NCI-H1048 (cell line): ENCODE measurements around the gene KMT5B.

Source experiments
- DNase-seq: peaks from one replicate; lab custom pipeline; 2025; lab: John Stamatoyannopoulos, UW

KMT5B gene

GRCh38 chr11:68179847-68180246, 33.2 kb downstream of the KMT5B start:
- DNase-seq, result no peak

GRCh38 chr11:68177877-68178276, 35.2 kb downstream of the KMT5B start:
- no peak for DNase-seq

- no peak for DNase-seq
Observed at GRCh38 chr11:68173926-68174325, 39.2 kb downstream of the KMT5B start.

DNA sequence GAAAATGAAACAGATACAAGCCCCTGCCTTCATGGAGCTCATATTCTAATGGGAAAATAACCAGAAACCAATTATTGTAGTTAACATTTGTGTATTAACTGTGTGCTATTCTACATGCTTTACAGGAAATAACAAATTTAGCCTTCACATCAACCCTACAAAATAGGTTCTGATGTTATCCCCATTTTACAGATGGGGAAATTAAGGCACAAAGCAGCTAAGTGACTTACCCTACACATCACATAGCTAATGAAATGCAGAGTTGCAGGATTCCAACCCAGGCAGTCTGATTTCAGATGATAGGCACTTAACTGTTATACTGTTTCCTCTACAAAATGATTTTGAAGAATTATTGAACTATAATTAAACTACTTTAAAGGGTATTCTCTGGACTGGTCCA, 43.7 kb downstream of the KMT5B start:
- DNase-seq, result no peak

GRCh38 chr11:68168694-68169093, 44.4 kb downstream of the KMT5B start:
- no peak for DNase-seq

DNA sequence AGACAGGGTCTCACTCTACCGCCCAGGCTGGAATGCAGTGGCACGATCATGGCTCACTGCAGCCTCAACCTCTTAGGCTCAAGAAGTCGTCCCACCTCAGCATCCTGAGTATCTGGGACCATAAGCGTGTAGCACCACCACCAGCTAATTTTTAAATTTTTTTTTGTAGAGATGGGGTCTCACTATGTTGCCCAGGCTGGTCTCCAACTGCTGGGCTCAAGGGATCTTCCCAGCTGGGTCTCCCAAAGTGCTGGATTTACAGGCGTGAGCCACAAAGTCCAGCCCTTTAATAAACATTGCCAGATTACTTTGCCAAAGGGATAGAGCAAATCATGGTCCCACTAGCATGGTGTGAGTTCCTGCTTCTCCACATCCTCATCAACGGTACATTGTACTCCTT, 45.6 kb downstream of the KMT5B start:
- DNase-seq, result no peak

DNA sequence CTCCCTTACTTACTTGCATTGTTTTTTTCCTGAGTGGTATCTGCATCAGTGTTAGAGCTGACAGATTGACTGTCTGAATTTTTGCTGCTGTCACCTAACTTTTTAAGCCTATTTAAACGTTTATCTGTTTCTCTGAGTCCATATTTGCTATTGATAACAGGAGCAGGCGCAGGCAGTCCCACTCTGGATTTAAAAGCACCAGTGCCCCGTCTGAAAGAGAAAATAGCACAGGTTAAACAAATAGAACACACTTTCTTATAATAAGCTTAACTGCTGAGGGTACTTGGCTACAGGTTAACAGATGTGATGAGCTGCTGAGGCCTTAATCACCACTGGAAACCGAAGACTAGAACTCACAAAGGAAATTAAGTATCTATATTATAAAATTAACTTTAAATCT, 46.1 kb downstream of the KMT5B start:
- no peak for DNase-seq

GRCh38 chr11:68165601-68166000, 47.5 kb downstream of the KMT5B start:
- no peak for DNase-seq

DNA sequence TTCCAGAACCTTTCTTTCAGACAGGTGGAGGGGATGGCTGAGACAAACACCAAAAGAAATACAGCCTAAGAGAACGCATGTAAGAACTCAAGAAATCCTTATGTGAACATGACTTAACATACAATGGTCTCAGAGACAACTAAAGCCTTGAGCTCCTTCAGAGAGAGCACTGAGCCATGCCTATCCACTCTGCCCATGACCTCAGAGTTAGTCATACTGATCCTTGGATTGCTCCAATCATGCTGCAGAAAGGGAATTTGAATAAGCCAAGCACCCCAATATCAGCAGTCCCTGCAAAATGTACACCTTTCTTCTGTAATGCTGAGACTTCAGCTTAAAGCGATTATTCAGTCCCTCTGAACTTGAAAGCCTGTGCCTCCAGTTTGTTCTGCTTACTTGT, 48.7 kb downstream of the KMT5B start:
- no peak for DNase-seq

- DNase-seq, result no peak
Observed at GRCh38 chr11:68163691-68164090, 49.4 kb downstream of the KMT5B start.

GRCh38 chr11:68160100-68160695, 52.9 kb downstream of the KMT5B start:
- DNase-seq, result no peak

DNA sequence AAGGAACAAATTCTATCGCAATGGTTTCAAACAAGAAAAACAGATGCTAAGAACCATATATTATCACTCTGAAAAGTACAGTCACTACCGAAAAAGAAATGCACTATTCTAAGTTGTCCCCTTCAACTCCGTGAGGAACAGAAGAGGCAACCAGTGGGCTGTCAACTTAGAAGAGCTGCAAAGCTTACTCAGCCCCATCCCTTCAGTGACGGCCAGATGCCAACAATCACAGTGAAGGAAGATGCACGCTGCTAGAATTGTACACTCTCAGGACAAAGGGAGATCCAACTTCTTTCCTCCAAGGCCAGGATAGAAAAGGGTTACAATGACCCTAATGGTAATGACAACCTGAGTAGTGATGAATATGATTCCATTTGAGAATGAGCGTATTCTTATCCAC, 53.4 kb downstream of the KMT5B start:
- DNase-seq, result no peak

DNA sequence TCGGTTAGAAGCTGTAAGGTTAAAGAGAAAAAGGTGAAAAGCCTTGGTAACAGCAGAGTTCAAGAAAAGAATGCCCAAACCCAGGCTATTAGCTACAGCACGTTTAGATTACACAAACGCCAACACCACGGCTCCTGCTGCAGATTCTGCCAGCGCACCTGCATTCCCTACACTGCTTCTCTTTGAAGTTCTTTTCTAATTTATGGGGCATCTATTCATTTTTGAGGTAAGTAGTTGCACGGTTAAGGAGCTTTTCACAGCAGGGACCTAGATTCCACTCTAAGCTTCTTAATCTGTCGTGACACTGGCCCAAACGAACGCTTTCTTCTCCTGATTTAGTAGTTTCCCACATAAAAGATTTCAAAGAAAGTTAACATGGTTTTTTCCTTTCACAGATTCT, 53.9 kb downstream of the KMT5B start:
- no peak for DNase-seq

DNA sequence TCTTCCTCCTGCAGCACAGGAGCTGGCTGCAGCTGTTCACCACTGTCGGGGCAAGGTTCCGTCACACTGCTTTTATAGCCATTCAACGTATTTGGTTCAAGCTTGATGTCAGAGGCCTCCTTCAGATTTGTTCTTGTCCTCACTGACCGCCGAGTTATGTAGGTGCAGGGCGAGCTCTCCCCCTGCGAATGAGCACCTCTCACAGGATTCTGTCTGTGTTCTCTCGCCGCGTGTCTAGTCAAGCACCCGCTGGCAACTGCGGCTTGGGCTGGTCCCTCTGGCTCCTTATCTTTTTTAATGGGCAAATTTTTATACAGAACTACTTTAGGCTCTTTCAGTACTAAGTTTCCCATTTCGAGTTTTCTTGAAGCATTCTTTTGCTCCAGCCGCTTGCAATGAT, 54.5 kb downstream of the KMT5B start:
- DNase-seq, result no peak

- no peak for DNase-seq
Observed at GRCh38 chr11:68153742-68154141, 59.4 kb downstream of the KMT5B start.

- DNase-seq, result no peak
Observed at GRCh38 chr11:68150037-68150436, 63.1 kb downstream of the KMT5B start.

GRCh38 chr11:68149417-68149816, 63.7 kb downstream of the KMT5B start:
- DNase-seq, result no peak

GRCh38 chr11:68148879-68149278, 64.2 kb downstream of the KMT5B start:
- no peak for DNase-seq

DNA sequence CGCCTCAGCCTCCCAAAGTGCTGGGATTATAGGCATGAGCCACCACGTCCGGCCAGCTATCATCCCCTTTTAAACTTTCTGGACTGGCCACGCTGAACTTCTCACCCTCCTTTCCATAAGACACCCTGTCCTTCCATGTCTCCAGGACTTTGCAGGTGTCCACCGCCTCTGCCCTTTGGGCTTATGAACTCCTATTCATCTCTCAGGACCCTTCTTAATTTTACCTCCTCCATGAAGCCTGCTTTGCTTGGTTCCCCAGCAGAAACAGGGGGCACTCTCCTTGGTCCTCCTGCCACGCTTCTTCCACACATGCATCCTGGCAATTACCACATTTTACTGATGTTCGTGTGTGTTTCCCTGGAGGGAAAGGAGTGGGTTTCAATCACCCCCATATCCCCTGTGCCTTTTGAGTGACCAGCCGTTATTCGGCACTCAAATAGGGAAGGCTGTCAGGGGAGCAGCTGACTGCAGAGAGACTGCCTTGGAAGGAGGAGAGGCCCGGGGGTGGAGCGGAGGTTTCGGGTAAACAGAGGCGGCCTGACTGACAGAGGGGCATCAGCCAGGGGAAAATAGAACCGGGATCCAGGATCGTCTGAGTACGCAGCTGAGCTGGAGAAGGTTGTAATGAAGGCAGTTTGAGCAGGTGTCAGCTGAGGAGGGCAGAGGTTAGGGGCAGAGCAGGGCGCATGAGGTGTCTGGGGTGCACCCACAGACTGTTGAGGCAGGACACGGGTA, 64.9 kb downstream of the KMT5B start:
- DNase-seq, result no peak

- no peak for DNase-seq
Observed at GRCh38 chr11:68146704-68147474, 66.2 kb downstream of the KMT5B start.

DNA sequence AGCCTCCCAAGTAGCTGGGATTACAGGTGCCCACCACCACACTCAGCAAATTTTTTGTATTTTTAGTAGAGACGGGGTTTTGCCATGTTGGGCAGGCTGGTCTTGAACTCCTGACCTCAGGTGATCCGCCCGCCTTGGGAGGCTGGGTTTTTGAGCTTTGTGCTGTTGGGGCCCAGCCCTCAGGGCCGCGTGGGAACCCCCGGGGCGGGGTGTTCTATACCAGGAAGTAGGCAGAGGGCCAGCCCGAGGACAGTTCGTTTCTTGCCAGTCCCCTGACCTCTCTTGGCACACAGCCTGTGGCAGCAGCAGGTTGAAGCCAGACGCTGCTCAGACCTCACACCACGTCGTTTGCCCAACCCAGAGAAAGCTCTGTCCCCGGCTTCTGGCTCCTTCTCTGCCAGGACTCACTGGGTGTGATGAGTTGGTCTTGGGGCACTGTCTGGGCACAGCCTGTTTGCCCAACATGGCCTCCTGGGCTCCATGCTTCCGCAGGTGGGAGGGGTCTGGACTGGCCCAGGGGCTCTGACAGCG, 67.0 kb downstream of the KMT5B start:
- no peak for DNase-seq

DNA sequence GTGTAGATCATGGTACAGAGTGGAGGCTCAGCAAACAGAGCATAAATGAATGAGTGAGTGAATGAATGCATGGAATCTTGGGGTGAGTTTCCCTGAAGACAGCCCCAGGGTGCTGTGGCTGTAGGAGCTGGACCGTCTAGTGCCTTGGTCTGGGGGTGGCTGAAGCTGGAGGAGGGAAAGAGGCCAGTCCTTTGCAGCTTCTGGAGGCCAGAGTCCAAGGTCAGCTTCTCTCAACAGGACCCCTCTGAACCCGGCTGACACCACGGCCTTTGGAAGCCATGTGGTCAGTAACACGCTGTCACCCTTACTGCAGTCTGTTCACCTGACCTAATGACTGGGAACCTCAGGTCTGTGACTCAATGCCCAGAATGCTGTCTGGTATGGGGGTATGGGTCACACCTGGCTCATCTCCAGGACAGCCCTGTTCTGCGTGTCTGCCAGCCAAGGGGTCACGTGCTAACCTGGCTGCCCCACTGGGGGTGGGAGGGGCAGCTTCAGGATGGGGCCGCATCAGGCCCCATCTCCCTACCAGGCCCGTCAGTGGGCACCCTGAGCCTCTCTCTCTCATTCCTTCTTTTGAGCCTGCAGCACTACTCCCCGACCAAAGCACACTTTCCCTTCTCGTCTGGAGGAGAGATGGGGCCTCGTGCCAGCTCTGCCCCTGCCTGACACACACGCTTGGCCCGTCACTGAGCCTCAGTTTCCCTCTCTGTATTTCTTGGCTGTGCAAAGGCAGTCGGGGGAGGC, 67.8 kb downstream of the KMT5B start:
- no peak for DNase-seq
